Endothelial cell of umbilical vein (primary cell): ENCODE measurements around the gene SORCS2. TPM values are rescaled to one million over a fixed set of nuclear protein-coding genes. Genes with fewer than 3 reads are reported as not detected.

Experiments used
- BruUV-seq: library from RNA; stranded (reverse); fragments of 400-500 nt; replicated peaks from 2 replicates; lab custom pipeline; 2021; lab: Mats Ljungman, UMichigan
- CTCF ChIA-PET: fragments of 300-600, 350-600 bp; sonication (Branson Sonifier 250); formaldehyde crosslinking; loops from one replicate; lab custom pipeline; 2021; ENCODE audit warnings: antibody characterized with exemption, inconsistent platforms; lab: Charles Lee
- POLR2A ChIA-PET: fragments of 300-600, 350-600 bp; sonication (Branson Sonifier 250); formaldehyde crosslinking; loops from one replicate; lab custom pipeline; 2021; ENCODE audit warnings: antibody characterized with exemption, inconsistent platforms; lab: Charles Lee
- DNase-seq: peaks from one replicate; pipeline ENCODE4 v3.0.0-alpha.2; 2011; ENCODE audit warnings: low read depth, low spot score
- FAIRE-seq: peaks from 2 replicates; lab custom pipeline; 2011; peaks lifted over from hg19 to GRCh38; lab: Jason Lieb, UNC
- H2AFZ ChIP-seq: 2 replicates; pipeline ENCODE4 v1.6.0; 2012; ENCODE audit warnings: low read depth, low read length, control low read depth, inconsistent platforms
- H3K27ac ChIP-seq: 2 replicates; pipeline ENCODE4 v1.5.1; 2011; ENCODE audit warnings: low read depth, mild to moderate bottlenecking, control low read depth, low read length, moderate library complexity; ENCODE audit not compliant: insufficient read depth
- H3K27me3 ChIP-seq, 2 experiments: 2 replicates each; pipeline versions ENCODE4 v1.6.0 to v1.6.1; 2011; ENCODE audit warnings: low read length in 2 of 2, mixed read lengths in 1 of 2; ENCODE audit not compliant: control insufficient read depth in 2 of 2, insufficient read depth in 2 of 2
- H3K36me3 ChIP-seq, 2 experiments: 2 replicates in 1 of 2; 3 replicates in 1 of 2; pipeline ENCODE4 v1.5.1; 2011; ENCODE audit warnings: low read length in 2 of 2, mild to moderate bottlenecking in 1 of 2, moderate library complexity in 1 of 2; ENCODE audit not compliant: control insufficient read depth in 2 of 2, insufficient read depth in 2 of 2; ENCODE audit errors: extremely low read depth in 1 of 2
- H3K4me1 ChIP-seq: 3 replicates; pipeline ENCODE4 v1.5.1; 2011; ENCODE audit warnings: mild to moderate bottlenecking, low read length; ENCODE audit not compliant: control insufficient read depth, insufficient read depth; ENCODE audit errors: extremely low read depth
- H3K4me2 ChIP-seq: 2 replicates; pipeline ENCODE4 v1.6.1; 2011; ENCODE audit warnings: low read length, control low read depth, mixed read lengths; ENCODE audit not compliant: insufficient read depth
- H3K4me3 ChIP-seq, 3 experiments: fragments of 200-600 bp in 1 of 3; sonication (generic), shearing (Covaris generic) in 1 of 3; replicated peaks in 1 of 3; 2 replicates each; pipeline ENCODE4 v1.5.1; 2011 to 2016; ENCODE audit warnings: control low read depth in 3 of 3, low read length in 3 of 3, mild to moderate bottlenecking in 2 of 3, inconsistent platforms in 1 of 3, low read depth in 1 of 3, moderate library complexity in 1 of 3; ENCODE audit not compliant: insufficient read depth in 1 of 3
- H3K79me2 ChIP-seq: 2 replicates; pipeline ENCODE4 v1.6.0; 2012; ENCODE audit warnings: low read length, inconsistent platforms; ENCODE audit not compliant: control insufficient read depth, insufficient read depth
- H3K9ac ChIP-seq: replicated peaks from 2 replicates; pipeline ENCODE3; 2011; ENCODE audit warnings: low read length, control low read depth; ENCODE audit not compliant: insufficient read depth; ENCODE audit errors: extremely low read depth
- H3K9me1 ChIP-seq: replicated peaks from 3 replicates; pipeline ENCODE4 v1.6.0; 2011; ENCODE audit warnings: mild to moderate bottlenecking, low read length; ENCODE audit not compliant: control insufficient read depth, insufficient read depth; ENCODE audit errors: extremely low read depth
- H3K9me3 ChIP-seq: replicated peaks from 2 replicates; pipeline ENCODE4 v1.5.1; 2012; ENCODE audit warnings: low read length, inconsistent platforms; ENCODE audit not compliant: control insufficient read depth, insufficient read depth
- H4K20me1 ChIP-seq: replicated peaks from 2 replicates; pipeline ENCODE3; 2011; ENCODE audit warnings: mild to moderate bottlenecking, low read length; ENCODE audit not compliant: control insufficient read depth, insufficient read depth; ENCODE audit errors: extremely low read depth
- EZH2 ChIP-seq: IDR thresholded peaks from 2 replicates; pipeline ENCODE4 v1.6.1; 2012; ENCODE audit warnings: borderline replicate concordance, low read depth, mild to moderate bottlenecking, moderate library complexity, low read length, inconsistent platforms; ENCODE audit not compliant: severe bottlenecking
- JUN ChIP-seq: IDR thresholded peaks from 2 replicates; pipeline ENCODE4 v1.6.1; 2011; ENCODE audit warnings: borderline replicate concordance, low read depth; ENCODE audit not compliant: insufficient read length, insufficient read depth
- POLR2A ChIP-seq: IDR thresholded peaks from 2 replicates; pipeline ENCODE4 v1.6.1; 2012; ENCODE audit warnings: low read depth, mild to moderate bottlenecking, control low read depth, low read length
- dilution Hi-C: fragments of 300-500 bp; cut with MboI; formaldehyde crosslinking; loops from one replicate; pipeline ENCODE4 v1.15.0; 2019; ENCODE audit warnings: low sequenced_read_pairs; ENCODE audit not compliant: extremely low pct_ligation_motif_present
- intact Hi-C: fragments of 100-400 bp; cut with micrococcal nuclease; formaldehyde crosslinking; loops from one replicate; pipeline ENCODE4 v1.10.0; 2022
- polyA plus RNA-seq, 4 experiments: library from polyadenylated mRNA; depleted of rRNA in 3 of 4; stranded (reverse) in 3 of 4; unstranded in 1 of 4; fragments of >200 nt; gene quantifications; 2 replicates each; pipeline versions ENCODE4 v1.2.1 to v1.2.3, GENCODE V29; 2011 to 2012; ENCODE audit warnings: missing spikeins in 1 of 4
- total RNA-seq: library from RNA; stranded (reverse); gene quantifications from 2 replicates; pipeline ENCODE4 v1.2.3, GENCODE V29; 2021
- TF ChIP-seq, protein P1 (sequence below), 2 donors: IDR thresholded peaks; 1 replicate in 1 of 2; 2 replicates in 1 of 2; pipeline ENCODE4 v1.5.1; 2011; ENCODE audit warnings: low read length in 2 of 2, mild to moderate bottlenecking in 2 of 2, moderate library complexity in 2 of 2, control low read depth in 1 of 2, inconsistent platforms in 1 of 2, low read depth in 1 of 2; ENCODE audit not compliant: insufficient read depth in 1 of 2; ENCODE audit errors: extremely low read depth in 1 of 2

SORCS2 gene
- total and polyA plus RNA-seq, 2 donors (not counting 3 experiments of a cell fraction or from before 2014, with no cell fraction given), result not detected

DNA sequence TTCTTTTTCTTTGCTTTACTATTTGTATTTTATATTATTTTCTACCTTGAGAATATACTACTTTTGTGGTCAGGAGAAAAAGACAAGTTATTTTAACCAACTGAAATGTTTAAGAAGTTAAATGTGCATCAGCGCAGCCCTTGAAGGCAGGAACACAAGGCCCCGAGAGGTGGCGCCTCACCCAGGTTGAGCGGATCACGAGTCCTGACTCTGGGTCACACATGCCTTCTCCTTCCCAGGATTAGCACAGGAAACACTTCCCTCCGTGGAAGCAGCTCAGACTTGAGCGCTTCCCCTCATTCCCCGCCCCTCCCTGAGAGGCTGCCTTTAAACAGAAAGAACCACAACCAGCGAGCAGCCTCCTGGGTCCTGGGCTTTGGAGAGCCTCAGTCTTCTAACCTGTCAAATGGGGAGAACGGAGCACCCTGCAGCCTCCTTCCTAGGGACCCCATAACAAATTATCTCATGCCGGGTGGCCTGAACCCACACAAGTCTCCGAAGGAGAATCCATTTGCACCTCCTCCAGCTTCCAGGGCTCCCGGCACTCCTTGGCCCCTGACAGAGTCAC, 529.7 kb downstream of the SORCS2 start:
- Histone ChIP-seq H3K9ac (no peak overlapping the region), H2AFZ (no peak overlapping the region), H3K27ac (no peak overlapping the region), H3K4me2 (no peak overlapping the region), H3K36me3 (no peaks in the 10 kb centered on the region), H3K9me3 (no peaks in the 10 kb centered on the region), H3K4me3 (no peak overlapping the region), H3K79me2 (no peaks in the 10 kb centered on the region), H3K4me1 (peaks cover 10% of the 10 kb centered on the region), H3K27me3 (peaks cover 0 to 1% of the 10 kb centered on the region in 2 experiments), H3K9me1 (no peaks in the 10 kb centered on the region), H4K20me1 (no peaks in the 10 kb centered on the region)
- peak; percentile 82 for FAIRE-seq
- ChIA-PET POLR2A (no interaction called here), CTCF (interaction anchor here (0.5 to 1.7 kb wide), 4 partner anchors 74 to 310 kb away, joined by 3 to 8 read pairs (median 4); no protein-coding TSS in a partner anchor)
- no peak for TF ChIP-seq POLR2A
- TF ChIP-seq, protein P1, sequence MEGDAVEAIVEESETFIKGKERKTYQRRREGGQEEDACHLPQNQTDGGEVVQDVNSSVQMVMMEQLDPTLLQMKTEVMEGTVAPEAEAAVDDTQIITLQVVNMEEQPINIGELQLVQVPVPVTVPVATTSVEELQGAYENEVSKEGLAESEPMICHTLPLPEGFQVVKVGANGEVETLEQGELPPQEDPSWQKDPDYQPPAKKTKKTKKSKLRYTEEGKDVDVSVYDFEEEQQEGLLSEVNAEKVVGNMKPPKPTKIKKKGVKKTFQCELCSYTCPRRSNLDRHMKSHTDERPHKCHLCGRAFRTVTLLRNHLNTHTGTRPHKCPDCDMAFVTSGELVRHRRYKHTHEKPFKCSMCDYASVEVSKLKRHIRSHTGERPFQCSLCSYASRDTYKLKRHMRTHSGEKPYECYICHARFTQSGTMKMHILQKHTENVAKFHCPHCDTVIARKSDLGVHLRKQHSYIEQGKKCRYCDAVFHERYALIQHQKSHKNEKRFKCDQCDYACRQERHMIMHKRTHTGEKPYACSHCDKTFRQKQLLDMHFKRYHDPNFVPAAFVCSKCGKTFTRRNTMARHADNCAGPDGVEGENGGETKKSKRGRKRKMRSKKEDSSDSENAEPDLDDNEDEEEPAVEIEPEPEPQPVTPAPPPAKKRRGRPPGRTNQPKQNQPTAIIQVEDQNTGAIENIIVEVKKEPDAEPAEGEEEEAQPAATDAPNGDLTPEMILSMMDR (IDR thresholded peaks at IDR 0.05; ENCODE audit: extremely low read depth in 1 of 2, insufficient read depth in 1 of 2, low read depth in 1 of 2, low read length in 2 of 2), result peak; percentile 48 to 67
- no peak for TF ChIP-seq JUN
- dilution Hi-C loops, result no loop called here
- no TSS peak for BruUV-seq
- intact Hi-C loops, result loop anchor here (1.0 to 2.0 kb wide), 3 partner anchors 73 to 265 kb away; no protein-coding TSS in a partner anchor
- peak; percentile 42 for DNase-seq

DNA sequence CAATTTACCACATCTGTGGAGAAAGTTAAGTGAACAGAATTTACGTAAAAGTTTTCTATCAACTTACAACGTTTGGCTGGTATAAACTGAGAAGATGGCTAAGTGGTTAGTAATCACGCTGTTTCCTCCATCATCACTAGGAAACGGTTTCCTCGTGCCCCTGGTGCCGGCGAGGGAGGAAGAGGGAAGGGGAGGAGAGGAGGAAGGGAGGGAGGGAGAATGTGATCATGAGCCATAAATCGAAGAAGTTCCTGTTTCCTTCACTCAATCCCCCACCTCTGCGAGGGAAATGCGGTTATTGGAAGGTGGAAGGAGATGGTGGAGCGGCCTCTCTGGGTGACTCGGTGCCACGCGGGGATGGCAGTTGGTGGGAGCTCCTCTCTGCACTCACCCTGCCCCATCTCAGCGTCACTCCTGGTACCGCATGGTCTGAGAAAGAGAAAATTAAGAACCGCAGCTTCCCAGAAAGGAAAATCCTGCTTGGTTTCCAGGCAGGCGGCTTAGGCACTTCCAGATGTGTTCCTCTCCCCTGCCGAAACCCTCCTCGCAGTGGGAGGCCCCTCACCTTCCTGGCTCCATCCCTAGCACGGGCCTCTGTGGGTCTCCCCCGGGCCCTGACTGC, 530.5 kb downstream of the SORCS2 start:
- Histone ChIP-seq H3K79me2 (no peaks in the 10 kb centered on the region), H3K9me3 (no peaks in the 10 kb centered on the region), H4K20me1 (no peaks in the 10 kb centered on the region), H3K4me2 (no peak overlapping the region), H3K9me1 (no peaks in the 10 kb centered on the region), H3K4me1 (peaks cover 10% of the 10 kb centered on the region), H3K27ac (no peak overlapping the region), H3K27me3 (no peaks in the 10 kb centered on the region), H2AFZ (peak overlapping the region; percentile 82), H3K4me3 (no peak overlapping the region), H3K36me3 (no peaks in the 10 kb centered on the region), H3K9ac (no peak overlapping the region)
- BruUV-seq, result no TSS peak
- dilution Hi-C loops (no loop called here), intact Hi-C loops (loop anchor here (1.0 to 2.0 kb wide), 3 partner anchors 74 to 264 kb away; no protein-coding TSS in a partner anchor)
- DNase-seq, result peak; percentile 35
- FAIRE-seq, result peak; percentile 66
- ChIA-PET CTCF (interaction anchor here (1.2 to 1.7 kb wide), 2 partner anchors 75 to 266 kb away, joined by 3 to 8 read pairs; no protein-coding TSS in a partner anchor), POLR2A (no interaction called here)
- TF ChIP-seq EZH2, result no peak
- TF ChIP-seq JUN, result peak; percentile 2
